ENCODE results near the gene LHCGR. TPM values are rescaled to one million over a fixed set of nuclear protein-coding genes. Genes with fewer than 3 reads are reported as not detected.
A peak's percentile ranks its signal among the peaks of the same experiment; 100 is the strongest.

The LHCGR gene
- total RNA-seq (2014; rRNA removed; shearing (Covaris generic)), result not detected in 2 replicates

GRCh38 chr2:48755473-48755872 is at the start of gene LHCGR:
TSS of gene LHCGR (minus strand) at chr2:48755724. CDS start at chr2:48755671, 53 bp downstream.
- DNase-seq (ENCODE audit: low read depth), result no peak

- DNase-seq (ENCODE audit: low read depth), result no peak
Measured at GRCh38 chr2:48799601-48800000, 44.1 kb upstream of the LHCGR start.

GRCh38 chr2:48795065-48795464 is 39.5 kb upstream of the LHCGR start:
- no peak for DNase-seq (ENCODE audit: low read depth)

GRCh38 chr2:48793671-48794070 is 38.1 kb upstream of the LHCGR start:
- no peak for DNase-seq (ENCODE audit: low read depth)

- DNase-seq (ENCODE audit: low read depth), result no peak
Measured at GRCh38 chr2:48792030-48792429, 36.5 kb upstream of the LHCGR start.

GRCh38 chr2:48790407-48791170 is 35.1 kb upstream of the LHCGR start:
- DNase-seq (ENCODE audit: low read depth), result no peak

GRCh38 chr2:48787580-48787979 is 32.1 kb upstream of the LHCGR start:
- no peak for DNase-seq (ENCODE audit: low read depth)

GRCh38 chr2:48781366-48781765 is 25.8 kb upstream of the LHCGR start:
- DNase-seq (ENCODE audit: low read depth), result no peak

- peak; percentile 12 for DNase-seq (ENCODE audit: low read depth)
Measured at GRCh38 chr2:48779019-48779716, 23.6 kb upstream of the LHCGR start.

GRCh38 chr2:48774251-48774650 is 18.7 kb upstream of the LHCGR start:
- DNase-seq (ENCODE audit: low read depth), result no peak

GRCh38 chr2:48771241-48772014 is 15.9 kb upstream of the LHCGR start:
- DNase-seq (ENCODE audit: low read depth), result no peak

- DNase-seq (ENCODE audit: low read depth), result no peak
Measured at GRCh38 chr2:48770181-48770580, 14.7 kb upstream of the LHCGR start.

GRCh38 chr2:48768669-48769068 is 13.1 kb upstream of the LHCGR start:
- DNase-seq (ENCODE audit: low read depth), result peak; percentile 8

GRCh38 chr2:48767330-48767729 is 11.8 kb upstream of the LHCGR start:
- DNase-seq (ENCODE audit: low read depth), result no peak

- no peak for DNase-seq (ENCODE audit: low read depth)
Measured at GRCh38 chr2:48760826-48761225, 5.3 kb upstream of the LHCGR start.

GRCh38 chr2:48759682-48760081 is 4.2 kb upstream of the LHCGR start:
- DNase-seq (ENCODE audit: low read depth), result no peak

GRCh38 chr2:48756289-48756688 is 765 bp upstream of the LHCGR start:
- no peak for DNase-seq (ENCODE audit: low read depth)

GRCh38 chr2:48754874-48755273 is 650 bp downstream of the LHCGR start:
- no peak for DNase-seq (ENCODE audit: low read depth)

GRCh38 chr2:48753228-48753627 is 2.3 kb downstream of the LHCGR start:
- no peak for DNase-seq (ENCODE audit: low read depth)

- no peak for DNase-seq (ENCODE audit: low read depth)
Measured at GRCh38 chr2:48750128-48750739, 5.3 kb downstream of the LHCGR start.

- peak; percentile 9 for DNase-seq (ENCODE audit: low read depth)
Measured at GRCh38 chr2:48749291-48750127, 6.0 kb downstream of the LHCGR start.
